HEK293T (cell line): ENCODE data around the gene NDUFB3.

Experiments used
- FOXK2 ChIP-seq: fragments of 450-650 bp; IDR thresholded peaks from 2 replicates; pipeline ENCODE4 v1.6.1; 2016; ENCODE audit warnings: mild to moderate bottlenecking
- FOXM1 ChIP-seq: fragments of 450-650 bp; IDR thresholded peaks from 2 replicates; pipeline ENCODE4 v1.6.1; 2017; ENCODE audit warnings: mild to moderate bottlenecking, borderline replicate concordance
- NFRKB ChIP-seq: fragments of 450-650 bp; IDR thresholded peaks from 2 replicates; pipeline ENCODE4 v1.6.1; 2016; ENCODE audit warnings: mild to moderate bottlenecking, moderate library complexity
- SP1 ChIP-seq: fragments of 450-650 bp; IDR thresholded peaks from 2 replicates; pipeline ENCODE4 v1.6.1; 2017
- SUZ12 ChIP-seq: fragments of 450-650 bp; IDR thresholded peaks from 2 replicates; pipeline ENCODE4 v1.6.1; 2016; ENCODE audit warnings: mild to moderate bottlenecking
- TARDBP ChIP-seq: fragments of 450-650 bp; IDR thresholded peaks from 2 replicates; pipeline ENCODE4 v1.6.1; 2016

- TF ChIP-seq SUZ12 (no peak), FOXM1 (no peak), TARDBP (no peak), SP1 (no peak), FOXK2 (no peak), NFRKB (no peak)
These were observed 14.7 kb upstream of the NDUFB3 start for GRCh38 chr2:201057087-201057521.
